ENCODE results near the gene LDHAL6A.

The LDHAL6A gene

GRCh38 chr11:18463439-18463838 lies 7.8 kb downstream of the LDHAL6A start:
- Mint-ChIP-seq H3K27ac (no peak overlapping the region), H3K9me3 (no peaks in the 10 kb centered on the region), H3K27me3 (no peaks in the 10 kb centered on the region), H3K4me3 (no peak overlapping the region), H3K36me3 (ENCODE audit: low read depth) (peaks cover 4% of the 10 kb centered on the region), H3K4me1 (ENCODE audit: low read depth) (no peaks in the 10 kb centered on the region)
- intact Hi-C loops (cut with micrococcal nuclease) = no loop called here

DNA sequence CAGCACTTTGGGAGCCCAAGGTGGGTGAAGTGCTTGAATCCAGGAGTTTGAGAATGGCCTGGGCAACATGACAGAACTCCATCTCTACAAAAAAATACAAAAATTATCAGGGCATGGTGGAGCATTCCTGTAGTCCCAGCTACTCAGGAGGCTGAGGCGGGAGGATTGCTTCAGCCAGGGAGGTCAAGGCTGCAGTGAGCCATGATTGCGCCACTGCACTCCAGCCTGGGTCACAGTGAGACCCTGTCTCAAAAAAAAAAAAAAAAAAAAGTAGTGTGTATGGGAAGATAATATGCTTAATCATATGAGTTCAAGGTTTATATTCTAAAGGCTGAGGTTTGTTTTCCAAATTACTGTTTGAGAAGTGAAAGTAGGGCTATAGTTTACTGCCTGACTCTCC lies 10.7 kb downstream of the LDHAL6A start:
- Mint-ChIP-seq H3K27me3 (no peaks in the 10 kb centered on the region), H3K4me1 (ENCODE audit: low read depth) (no peaks in the 10 kb centered on the region), H3K27ac (no peak overlapping the region), H3K9me3 (no peaks in the 10 kb centered on the region), H3K36me3 (ENCODE audit: low read depth) (peaks cover 4% of the 10 kb centered on the region), H3K4me3 (no peak overlapping the region)
- intact Hi-C loops (cut with micrococcal nuclease) = no loop called here

GRCh38 chr11:18468059-18468458 lies 12.4 kb downstream of the LDHAL6A start:
- no peak overlapping the region for H3K27ac Mint-ChIP-seq

GRCh38 chr11:18468961-18469360 lies 13.3 kb downstream of the LDHAL6A start:
- intact Hi-C loops (cut with micrococcal nuclease) = no loop called here
- peaks cover 7% of the 10 kb centered on the region for H3K36me3 Mint-ChIP-seq (ENCODE audit: low read depth)
- no peak overlapping the region for H3K27ac Mint-ChIP-seq
- H3K4me1 Mint-ChIP-seq (ENCODE audit: low read depth) = no peaks in the 10 kb centered on the region
- H3K27me3 Mint-ChIP-seq = no peaks in the 10 kb centered on the region
- H3K4me3 Mint-ChIP-seq = no peak overlapping the region
- no peaks in the 10 kb centered on the region for H3K9me3 Mint-ChIP-seq

More at GRCh38 chr11:18468059-18468458, 12.4 kb downstream of the LDHAL6A start:
- no peaks in the 10 kb centered on the region for H3K9me3 Mint-ChIP-seq
- H3K4me1 Mint-ChIP-seq (ENCODE audit: low read depth) = no peaks in the 10 kb centered on the region
- intact Hi-C loops (cut with micrococcal nuclease) = no loop called here
- no peaks in the 10 kb centered on the region for H3K27me3 Mint-ChIP-seq
- H3K36me3 Mint-ChIP-seq (ENCODE audit: low read depth) = peaks cover 4% of the 10 kb centered on the region
- H3K4me3 Mint-ChIP-seq = no peak overlapping the region

GRCh38 chr11:18471995-18472394 lies 16.3 kb downstream of the LDHAL6A start:
- Mint-ChIP-seq H3K27ac (no peak overlapping the region), H3K27me3 (no peaks in the 10 kb centered on the region), H3K4me3 (no peak overlapping the region), H3K4me1 (ENCODE audit: low read depth) (peaks cover 10% of the 10 kb centered on the region), H3K36me3 (ENCODE audit: low read depth) (peaks cover 22% of the 10 kb centered on the region), H3K9me3 (no peaks in the 10 kb centered on the region)
- intact Hi-C loops (cut with micrococcal nuclease) = no loop called here

DNA sequence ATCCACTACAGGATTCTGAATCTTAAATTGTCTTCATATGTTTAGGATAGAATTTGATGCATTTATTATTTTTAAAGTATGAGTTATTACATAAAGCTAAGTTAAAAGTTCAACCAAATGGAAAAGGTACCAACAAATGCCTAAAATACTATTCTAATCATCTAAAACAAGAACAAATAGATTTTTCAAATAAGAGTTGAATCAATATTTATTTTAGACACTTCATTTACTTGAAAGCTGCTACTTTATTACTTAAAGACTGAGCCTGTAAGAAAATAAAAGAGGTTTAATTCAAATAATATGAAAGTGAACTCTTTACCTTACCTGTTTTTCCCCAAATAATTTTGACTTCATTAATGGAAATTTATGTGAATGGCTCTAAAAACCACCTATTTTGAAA lies 16.9 kb downstream of the LDHAL6A start:
- Mint-ChIP-seq H3K36me3 (ENCODE audit: low read depth) (peaks cover 28% of the 10 kb centered on the region), H3K9me3 (no peaks in the 10 kb centered on the region), H3K4me1 (ENCODE audit: low read depth) (peaks cover 13% of the 10 kb centered on the region), H3K27ac (no peak overlapping the region), H3K4me3 (no peak overlapping the region), H3K27me3 (no peaks in the 10 kb centered on the region)
- intact Hi-C loops (cut with micrococcal nuclease) = no loop called here

GRCh38 chr11:18479063-18479462 lies 23.4 kb downstream of the LDHAL6A start:
- intact Hi-C loops (cut with micrococcal nuclease) = no loop called here
- Mint-ChIP-seq H3K27ac (no peak overlapping the region), H3K4me3 (no peak overlapping the region), H3K36me3 (ENCODE audit: low read depth) (peaks cover 85% of the 10 kb centered on the region), H3K9me3 (no peaks in the 10 kb centered on the region), H3K4me1 (ENCODE audit: low read depth) (peaks cover 13% of the 10 kb centered on the region), H3K27me3 (no peaks in the 10 kb centered on the region)

- intact Hi-C loops (cut with micrococcal nuclease) = no loop called here
- Mint-ChIP-seq H3K36me3 (ENCODE audit: low read depth) (peaks cover 91% of the 10 kb centered on the region), H3K4me1 (ENCODE audit: low read depth) (no peaks in the 10 kb centered on the region), H3K27ac (no peak overlapping the region), H3K9me3 (no peaks in the 10 kb centered on the region), H3K4me3 (no peak overlapping the region), H3K27me3 (no peaks in the 10 kb centered on the region)
Measured at GRCh38 chr11:18485913-18486528, 30.4 kb downstream of the LDHAL6A start.

GRCh38 chr11:18490319-18490718 lies 34.7 kb downstream of the LDHAL6A start:
- Mint-ChIP-seq H3K4me1 (ENCODE audit: low read depth) (no peaks in the 10 kb centered on the region), H3K9me3 (no peaks in the 10 kb centered on the region), H3K36me3 (ENCODE audit: low read depth) (peaks cover 71% of the 10 kb centered on the region), H3K4me3 (no peak overlapping the region), H3K27me3 (no peaks in the 10 kb centered on the region), H3K27ac (no peak overlapping the region)
- intact Hi-C loops (cut with micrococcal nuclease) = loop anchor here (10.0 kb wide), 1 partner anchor 86 kb away; no protein-coding TSS in a partner anchor

DNA sequence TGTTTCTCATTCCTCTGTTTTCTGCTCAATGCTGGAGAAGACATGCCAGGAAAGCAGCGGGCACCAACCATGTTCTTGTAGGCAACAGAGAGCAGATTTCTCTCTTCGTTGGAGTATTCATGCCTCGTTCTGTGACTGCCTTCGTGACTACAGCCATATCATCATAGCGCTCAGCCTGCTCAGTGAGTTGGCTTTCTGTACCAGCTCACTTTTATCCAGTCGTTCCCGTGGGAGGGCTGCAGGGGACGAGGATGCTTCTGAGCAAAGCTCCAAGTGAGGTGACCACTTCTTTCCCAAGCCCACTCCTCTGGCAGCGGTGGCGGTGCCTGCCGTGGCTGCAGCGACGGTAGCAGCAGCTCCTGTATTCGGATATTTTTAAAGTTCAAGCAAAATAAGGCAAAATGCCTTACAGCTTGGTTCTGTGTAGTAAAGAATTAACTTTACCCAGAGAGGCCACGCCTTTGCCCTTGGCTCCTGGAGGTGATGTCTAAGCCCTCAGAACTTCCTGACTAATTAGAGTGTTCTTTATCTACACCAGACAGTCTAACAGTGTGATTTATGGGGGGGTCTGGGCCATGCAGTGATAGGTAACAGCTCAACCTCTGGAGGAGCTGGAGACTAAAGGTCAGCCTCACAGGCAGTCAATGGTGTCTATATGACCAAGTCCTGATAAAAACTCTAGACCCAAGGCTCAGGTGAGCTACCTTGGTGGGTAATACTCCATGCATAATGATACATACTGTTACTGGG lies 35.3 kb downstream of the LDHAL6A start:
- H3K9me3 Mint-ChIP-seq = no peaks in the 10 kb centered on the region
- H3K36me3 Mint-ChIP-seq (ENCODE audit: low read depth) = peaks cover 73% of the 10 kb centered on the region
- H3K27me3 Mint-ChIP-seq = no peaks in the 10 kb centered on the region
- no peaks in the 10 kb centered on the region for H3K4me1 Mint-ChIP-seq (ENCODE audit: low read depth)
- intact Hi-C loops (cut with micrococcal nuclease) = loop anchor here (10.0 kb wide), 1 partner anchor 86 kb away; no protein-coding TSS in a partner anchor
- no peak overlapping the region for H3K4me3 Mint-ChIP-seq
- H3K27ac Mint-ChIP-seq = no peak overlapping the region

- peaks cover 75% of the 10 kb centered on the region for H3K36me3 Mint-ChIP-seq (ENCODE audit: low read depth)
- H3K27me3 Mint-ChIP-seq = no peaks in the 10 kb centered on the region
- no peaks in the 10 kb centered on the region for H3K9me3 Mint-ChIP-seq
- H3K27ac Mint-ChIP-seq = no peak overlapping the region
- no peaks in the 10 kb centered on the region for H3K4me1 Mint-ChIP-seq (ENCODE audit: low read depth)
- no peak overlapping the region for H3K4me3 Mint-ChIP-seq
- intact Hi-C loops (cut with micrococcal nuclease) = loop anchor here (10.0 kb wide), 1 partner anchor 87 kb away; no protein-coding TSS in a partner anchor
Measured at GRCh38 chr11:18491924-18492323, 36.3 kb downstream of the LDHAL6A start.

- Mint-ChIP-seq H3K4me3 (no peak overlapping the region), H3K36me3 (ENCODE audit: low read depth) (peaks cover 74% of the 10 kb centered on the region), H3K27ac (no peak overlapping the region), H3K27me3 (no peaks in the 10 kb centered on the region), H3K9me3 (no peaks in the 10 kb centered on the region), H3K4me1 (ENCODE audit: low read depth) (no peaks in the 10 kb centered on the region)
- intact Hi-C loops (cut with micrococcal nuclease) = loop anchor here (1.0 to 10.0 kb wide), 2 partner anchors 11 to 88 kb away; no protein-coding TSS in a partner anchor
Measured at GRCh38 chr11:18492888-18493287, 37.2 kb downstream of the LDHAL6A start.

DNA sequence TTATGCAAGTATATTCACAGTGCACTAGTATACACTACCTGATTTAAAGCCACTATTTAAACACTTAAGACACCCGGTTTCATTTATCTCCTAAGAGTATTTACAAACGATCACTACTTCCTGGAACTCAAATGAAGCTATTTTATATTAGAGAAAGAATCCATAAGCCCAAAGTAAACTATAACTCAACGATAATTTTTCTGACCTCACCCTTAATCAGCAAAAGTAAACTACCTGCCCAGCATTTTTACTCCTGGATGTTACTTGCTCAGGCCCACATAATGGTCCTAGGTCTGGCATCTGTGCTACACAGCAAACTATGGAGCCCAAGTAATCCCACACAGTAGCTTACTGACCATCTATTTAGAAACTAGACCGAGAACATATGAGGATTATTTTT lies 37.7 kb downstream of the LDHAL6A start:
- Mint-ChIP-seq H3K4me3 (no peak overlapping the region), H3K27me3 (no peaks in the 10 kb centered on the region), H3K9me3 (no peaks in the 10 kb centered on the region), H3K27ac (no peak overlapping the region), H3K4me1 (ENCODE audit: low read depth) (no peaks in the 10 kb centered on the region), H3K36me3 (ENCODE audit: low read depth) (peaks cover 74% of the 10 kb centered on the region)
- intact Hi-C loops (cut with micrococcal nuclease) = loop anchor here (1.0 to 10.0 kb wide), 2 partner anchors 11 to 89 kb away; no protein-coding TSS in a partner anchor

GRCh38 chr11:18495271-18495670 lies 39.6 kb downstream of the LDHAL6A start:
- no peak overlapping the region for H3K27ac Mint-ChIP-seq
- H3K9me3 Mint-ChIP-seq = no peaks in the 10 kb centered on the region
- H3K36me3 Mint-ChIP-seq (ENCODE audit: low read depth) = peaks cover 71% of the 10 kb centered on the region
- H3K4me3 Mint-ChIP-seq = no peak overlapping the region
- H3K27me3 Mint-ChIP-seq = no peaks in the 10 kb centered on the region
- intact Hi-C loops (cut with micrococcal nuclease) = loop anchor here (10.0 kb wide), 1 partner anchor 90 kb away; no protein-coding TSS in a partner anchor
- H3K4me1 Mint-ChIP-seq (ENCODE audit: low read depth) = no peaks in the 10 kb centered on the region
